ENCODE measurements around the gene PRICKLE3. TPM values are rescaled to one million over a fixed set of nuclear protein-coding genes. Genes with fewer than 3 reads are reported as not detected.
"Not testable (repeated sequence)": the region's sequence is repeated elsewhere in the genome, so short reads cannot be mapped to it uniquely, and the experiment has no call there.

PRICKLE3 gene
- total RNA-seq, 2 donors from 2014 or later, result 16.7 to 25.5 TPM

- Histone ChIP-seq H3K4me3 (no peak overlapping the region), H3K27ac (no peak overlapping the region), H3K4me1 (no peaks in the 10 kb centered on the region), H3K27me3 (no peaks in the 10 kb centered on the region), H3K36me3 (no peaks in the 10 kb centered on the region), H3K9ac (ENCODE audit: low read depth in 2 of 2, low read length in 2 of 2) (no peak overlapping the region), H3K9me3 (peaks cover 4% of the 10 kb centered on the region)
- DNase-seq, result no peak
- intact Hi-C loops (cut with DNase I), result no loop called here
- TF ChIP-seq CTCF (IDR thresholded peaks at IDR 0.05), result no peak
These were observed 46.5 kb downstream of the PRICKLE3 start for GRCh38 chrX:49139713-49140112.

GRCh38 chrX:49137492-49137891 is 48.7 kb downstream of the PRICKLE3 start:
- DNase-seq, result no peak
- peaks cover 4% of the 10 kb centered on the region for H3K9me3 ChIP-seq
- intact Hi-C loops (cut with DNase I), result no loop called here

GRCh38 chrX:49133759-49134158 is 52.4 kb downstream of the PRICKLE3 start:
- Histone ChIP-seq H3K27ac (no peak overlapping the region), H3K36me3 (no peaks in the 10 kb centered on the region), H3K9me3 (no peaks in the 10 kb centered on the region), H3K27me3 (no peaks in the 10 kb centered on the region), H3K4me1 (no peaks in the 10 kb centered on the region), H3K9ac (ENCODE audit: low read depth in 2 of 2, low read length in 2 of 2) (no peak overlapping the region), H3K4me3 (no peak overlapping the region)
- DNase-seq, result no peak
- no peak for TF ChIP-seq CTCF (IDR thresholded peaks at IDR 0.05)
- intact Hi-C loops (cut with DNase I), result no loop called here

More at GRCh38 chrX:49137492-49137891, 48.7 kb downstream of the PRICKLE3 start:
- no peak for TF ChIP-seq CTCF (IDR thresholded peaks at IDR 0.05)
- H3K4me3 ChIP-seq, result no peak overlapping the region
- H3K27me3 ChIP-seq, result no peaks in the 10 kb centered on the region
- no peaks in the 10 kb centered on the region for H3K4me1 ChIP-seq
- no peaks in the 10 kb centered on the region for H3K36me3 ChIP-seq
- no peak overlapping the region for H3K27ac ChIP-seq
- H3K9ac ChIP-seq (ENCODE audit: low read depth in 2 of 2, low read length in 2 of 2), result no peak overlapping the region

- H3K36me3 ChIP-seq; H3K27me3 ChIP-seq; H3K9ac ChIP-seq (ENCODE audit: low read depth in 2 of 2, low read length in 2 of 2); intact Hi-C loops (cut with DNase I); H3K27ac ChIP-seq; DNase-seq; H3K4me3 ChIP-seq; H3K9me3 ChIP-seq; H3K4me1 ChIP-seq: not testable (repeated sequence)
These were observed 53.9 kb downstream of the PRICKLE3 start for GRCh38 chrX:49132275-49132674.

GRCh38 chrX:49129427-49129826 is 56.7 kb downstream of the PRICKLE3 start:
- Histone ChIP-seq H3K36me3 (no peaks in the 10 kb centered on the region), H3K27ac (no peak overlapping the region), H3K27me3 (no peaks in the 10 kb centered on the region), H3K4me1 (no peaks in the 10 kb centered on the region), H3K9ac (ENCODE audit: low read depth in 2 of 2, low read length in 2 of 2) (no peak overlapping the region), H3K9me3 (no peaks in the 10 kb centered on the region), H3K4me3 (no peak overlapping the region)
- TF ChIP-seq CTCF (IDR thresholded peaks at IDR 0.05), result no peak
- no peak for DNase-seq
- intact Hi-C loops (cut with DNase I), result no loop called here

- DNase-seq; H3K27me3 ChIP-seq; H3K36me3 ChIP-seq; H3K4me1 ChIP-seq; H3K4me3 ChIP-seq; H3K9ac ChIP-seq (ENCODE audit: low read depth in 2 of 2, low read length in 2 of 2); H3K9me3 ChIP-seq; intact Hi-C loops (cut with DNase I); H3K27ac ChIP-seq: not testable (repeated sequence)
These were observed 58.4 kb downstream of the PRICKLE3 start for GRCh38 chrX:49127742-49128258.

Other genes starting within 250 kb of the PRICKLE3 start
- 10 to 100 TPM; 40.2 to 40.9 TPM for gene OTUD5, start 228.8 kb downstream of the PRICKLE3 start, total RNA-seq
- 1 to 10 TPM in 1 of 2 donors, under 1 TPM in 1; 0.90 to 1.0 TPM for gene KCND1, start 214.5 kb downstream of the PRICKLE3 start, total RNA-seq
- gene GRIPAP1, start 184.1 kb downstream of the PRICKLE3 start, total RNA-seq, result 10 to 100 TPM; 32.0 to 36.9 TPM
- 10 to 100 TPM; 22.4 to 28.5 TPM for gene TFE3, start 143.0 kb downstream of the PRICKLE3 start, total RNA-seq
- 10 to 100 TPM; 11.3 to 11.8 TPM for gene CCDC120, start 127.4 kb downstream of the PRICKLE3 start, total RNA-seq
- 1 to 10 TPM; 7.0 to 9.9 TPM for gene PRAF2, start 112.4 kb downstream of the PRICKLE3 start, total RNA-seq
- 10 to 100 TPM; 40.6 to 46.9 TPM for gene WDR45, start 106.5 kb downstream of the PRICKLE3 start, total RNA-seq
- gene GPKOW, start 62.6 kb downstream of the PRICKLE3 start, total RNA-seq, result 10 to 100 TPM; 25.0 to 27.6 TPM
- 10 to 100 TPM in 1 of 2 donors, 1 to 10 TPM in 1; 4.3 to 14.7 TPM for gene MAGIX, start 23.6 kb downstream of the PRICKLE3 start, total RNA-seq
- 100 to 1,000 TPM; 157 to 227 TPM for gene PLP2, start 14.5 kb downstream of the PRICKLE3 start, total RNA-seq
- gene SYP, start 13.8 kb upstream of the PRICKLE3 start, total RNA-seq, result 1 to 10 TPM; 6.4 to 7.4 TPM
- 1 to 10 TPM; 1.0 TPM for gene CACNA1F, start 47.0 kb upstream of the PRICKLE3 start, total RNA-seq
- gene CCDC22, start 49.1 kb upstream of the PRICKLE3 start, total RNA-seq, result 10 to 100 TPM; 17.6 to 22.6 TPM
- gene FOXP3, start 78.3 kb upstream of the PRICKLE3 start, total RNA-seq, result under 1 TPM; 0.21 to 0.30 TPM
- 1 to 10 TPM; 1.9 to 2.8 TPM for gene PPP1R3F, start 83.4 kb upstream of the PRICKLE3 start, total RNA-seq
- gene GAGE10, start 117.3 kb upstream of the PRICKLE3 start, total RNA-seq, result not detected
- not detected for gene GAGE12J, start 135.7 kb upstream of the PRICKLE3 start, total RNA-seq
- gene GAGE13, start 145.2 kb upstream of the PRICKLE3 start, total RNA-seq, result not detected

All from colonic mucosa (tissue), 4 donors.